Measurements from ENCODE around the gene NAT8L. TPM values are rescaled to one million over a fixed set of nuclear protein-coding genes. Genes with fewer than 3 reads are reported as not detected.

NAT8L gene
- total and polyA plus RNA-seq, 2 donors (not counting 3 experiments of a cell fraction or from before 2014, with no cell fraction given), result 0.10 to 0.11 TPM

DNA sequence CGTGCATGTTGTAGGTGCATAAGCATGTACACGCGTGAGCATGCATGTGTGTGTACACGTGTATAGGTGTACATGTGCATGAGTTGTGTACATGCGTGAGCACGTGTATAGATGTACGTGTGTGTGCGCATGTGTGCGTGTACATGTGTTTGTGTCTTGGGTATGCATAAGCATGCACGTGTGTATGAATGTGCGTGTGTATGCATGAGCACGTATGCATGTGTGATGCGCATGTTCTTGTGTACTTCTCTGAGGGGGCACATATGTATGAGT is 9.0 kb downstream of the NAT8L start:
- DNase-seq (ENCODE audit: low read depth, low spot score) (no peak), FAIRE-seq (no peak)
- dilution Hi-C loops (cut with MboI; ENCODE audit: extremely low pct_ligation_motif_present, low sequenced_read_pairs), result no loop called here
- Histone ChIP-seq H3K9me1 (replicated peaks; ENCODE audit: control insufficient read depth, extremely low read depth, insufficient read depth, low read length) (no peaks in the 10 kb centered on the region), H3K27ac (ENCODE audit: insufficient read depth, low read depth, low read length) (no peak overlapping the region), H3K4me3 (replicated peaks in 1 of 3; ENCODE audit: insufficient read depth in 1 of 3, low read depth in 1 of 3, low read length in 3 of 3) (no peak overlapping the region), H2AFZ (ENCODE audit: low read depth, low read length) (no peak overlapping the region), H3K9ac (replicated peaks; ENCODE audit: extremely low read depth, insufficient read depth, low read length) (no peak overlapping the region), H3K9me3 (replicated peaks; ENCODE audit: control insufficient read depth, insufficient read depth, low read length) (no peaks in the 10 kb centered on the region), H3K79me2 (ENCODE audit: control insufficient read depth, insufficient read depth, low read length) (no peaks in the 10 kb centered on the region), H4K20me1 (replicated peaks; ENCODE audit: control insufficient read depth, extremely low read depth, insufficient read depth, low read length) (no peaks in the 10 kb centered on the region), H3K36me3 (ENCODE audit: control insufficient read depth in 2 of 2, extremely low read depth in 1 of 2, insufficient read depth in 2 of 2, low read length in 2 of 2) (no peaks in the 10 kb centered on the region), H3K27me3 (ENCODE audit: control insufficient read depth in 2 of 2, insufficient read depth in 2 of 2, low read length in 2 of 2) (no peaks in the 10 kb centered on the region), H3K4me1 (ENCODE audit: control insufficient read depth, extremely low read depth, insufficient read depth, low read length) (no peaks in the 10 kb centered on the region), H3K4me2 (ENCODE audit: insufficient read depth, low read length) (no peak overlapping the region)
- ChIA-PET CTCF (no interaction called here), POLR2A (no interaction called here)
- no TSS peak for BruUV-seq (replicated peaks)
- TF ChIP-seq POLR2AphosphoS5 (IDR thresholded peaks at IDR 0.05; ENCODE audit: insufficient read depth, low read depth, low read length), result no peak
- TF ChIP-seq, protein P1, sequence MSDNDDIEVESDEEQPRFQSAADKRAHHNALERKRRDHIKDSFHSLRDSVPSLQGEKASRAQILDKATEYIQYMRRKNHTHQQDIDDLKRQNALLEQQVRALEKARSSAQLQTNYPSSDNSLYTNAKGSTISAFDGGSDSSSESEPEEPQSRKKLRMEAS (IDR thresholded peaks at IDR 0.05; ENCODE audit: insufficient read depth, insufficient read length), result peak; percentile 43
- TF ChIP-seq, protein P2, sequence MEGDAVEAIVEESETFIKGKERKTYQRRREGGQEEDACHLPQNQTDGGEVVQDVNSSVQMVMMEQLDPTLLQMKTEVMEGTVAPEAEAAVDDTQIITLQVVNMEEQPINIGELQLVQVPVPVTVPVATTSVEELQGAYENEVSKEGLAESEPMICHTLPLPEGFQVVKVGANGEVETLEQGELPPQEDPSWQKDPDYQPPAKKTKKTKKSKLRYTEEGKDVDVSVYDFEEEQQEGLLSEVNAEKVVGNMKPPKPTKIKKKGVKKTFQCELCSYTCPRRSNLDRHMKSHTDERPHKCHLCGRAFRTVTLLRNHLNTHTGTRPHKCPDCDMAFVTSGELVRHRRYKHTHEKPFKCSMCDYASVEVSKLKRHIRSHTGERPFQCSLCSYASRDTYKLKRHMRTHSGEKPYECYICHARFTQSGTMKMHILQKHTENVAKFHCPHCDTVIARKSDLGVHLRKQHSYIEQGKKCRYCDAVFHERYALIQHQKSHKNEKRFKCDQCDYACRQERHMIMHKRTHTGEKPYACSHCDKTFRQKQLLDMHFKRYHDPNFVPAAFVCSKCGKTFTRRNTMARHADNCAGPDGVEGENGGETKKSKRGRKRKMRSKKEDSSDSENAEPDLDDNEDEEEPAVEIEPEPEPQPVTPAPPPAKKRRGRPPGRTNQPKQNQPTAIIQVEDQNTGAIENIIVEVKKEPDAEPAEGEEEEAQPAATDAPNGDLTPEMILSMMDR (IDR thresholded peaks at IDR 0.05; ENCODE audit: extremely low read depth in 1 of 2, insufficient read depth in 1 of 2, low read depth in 1 of 2, low read length in 2 of 2), result no peak
- intact Hi-C loops (cut with micrococcal nuclease), result no loop called here

DNA sequence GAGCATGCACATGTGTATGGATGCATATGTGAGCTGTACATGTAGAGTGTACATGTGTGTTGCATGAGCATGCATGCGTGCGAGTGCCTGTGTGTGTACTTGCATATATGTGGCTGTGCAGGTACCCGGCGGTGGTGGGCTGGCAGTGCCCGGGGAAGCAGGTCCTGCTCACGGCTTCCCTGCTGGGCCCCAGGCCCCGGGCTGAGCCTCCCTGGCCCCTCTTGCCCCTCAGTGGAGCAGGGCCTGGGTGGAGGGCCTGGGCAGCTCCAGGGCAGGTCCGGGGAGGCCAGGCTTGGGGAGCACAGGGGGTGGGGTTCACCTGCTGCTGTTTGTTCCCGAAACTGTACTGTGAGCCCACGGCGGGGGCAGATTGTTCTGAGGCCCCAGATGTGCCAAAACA is 9.4 kb downstream of the NAT8L start:
- Histone ChIP-seq H3K9me1 (replicated peaks; ENCODE audit: control insufficient read depth, extremely low read depth, insufficient read depth, low read length) (no peaks in the 10 kb centered on the region), H3K4me3 (replicated peaks in 1 of 3; ENCODE audit: insufficient read depth in 1 of 3, low read depth in 1 of 3, low read length in 3 of 3) (no peak overlapping the region), H3K4me1 (ENCODE audit: control insufficient read depth, extremely low read depth, insufficient read depth, low read length) (no peaks in the 10 kb centered on the region), H3K27me3 (ENCODE audit: control insufficient read depth in 2 of 2, insufficient read depth in 2 of 2, low read length in 2 of 2) (no peaks in the 10 kb centered on the region), H3K36me3 (ENCODE audit: control insufficient read depth in 2 of 2, extremely low read depth in 1 of 2, insufficient read depth in 2 of 2, low read length in 2 of 2) (no peaks in the 10 kb centered on the region), H3K9me3 (replicated peaks; ENCODE audit: control insufficient read depth, insufficient read depth, low read length) (no peaks in the 10 kb centered on the region), H2AFZ (ENCODE audit: low read depth, low read length) (no peak overlapping the region), H3K4me2 (ENCODE audit: insufficient read depth, low read length) (no peak overlapping the region), H3K27ac (ENCODE audit: insufficient read depth, low read depth, low read length) (no peak overlapping the region), H3K79me2 (ENCODE audit: control insufficient read depth, insufficient read depth, low read length) (no peaks in the 10 kb centered on the region), H3K9ac (replicated peaks; ENCODE audit: extremely low read depth, insufficient read depth, low read length) (no peak overlapping the region), H4K20me1 (replicated peaks; ENCODE audit: control insufficient read depth, extremely low read depth, insufficient read depth, low read length) (no peaks in the 10 kb centered on the region)
- ChIA-PET CTCF (no interaction called here), POLR2A (no interaction called here)
- no TSS peak for BruUV-seq (replicated peaks)
- intact Hi-C loops (cut with micrococcal nuclease), result no loop called here
- dilution Hi-C loops (cut with MboI; ENCODE audit: extremely low pct_ligation_motif_present, low sequenced_read_pairs), result no loop called here
- TF ChIP-seq POLR2A (IDR thresholded peaks at IDR 0.05; ENCODE audit: low read depth, low read length) (no peak), POLR2AphosphoS5 (IDR thresholded peaks at IDR 0.05; ENCODE audit: insufficient read depth, low read depth, low read length) (no peak), GATA2 (IDR thresholded peaks at IDR 0.05; ENCODE audit: insufficient read depth, insufficient read length, low read depth, low read length) (no peak), MYC (IDR thresholded peaks at IDR 0.05; ENCODE audit: low read depth, low read length) (no peak), JUN (IDR thresholded peaks at IDR 0.05; ENCODE audit: borderline replicate concordance, insufficient read depth, insufficient read length, low read depth) (no peak), EZH2 (IDR thresholded peaks at IDR 0.05; ENCODE audit: borderline replicate concordance, low read depth, low read length, severe bottlenecking) (no peak), FOS (IDR thresholded peaks at IDR 0.05; ENCODE audit: borderline replicate concordance, insufficient read depth, low read length) (no peak)
- TF ChIP-seq, protein P1 (IDR thresholded peaks at IDR 0.05; ENCODE audit: insufficient read depth, insufficient read length), result no peak
- TF ChIP-seq, protein P2 (IDR thresholded peaks at IDR 0.05; ENCODE audit: extremely low read depth in 1 of 2, insufficient read depth in 1 of 2, low read depth in 1 of 2, low read length in 2 of 2), result no peak
- FAIRE-seq (no peak), DNase-seq (ENCODE audit: low read depth, low spot score) (no peak)

All from endothelial cell of umbilical vein (primary cell).